Measurements from ENCODE around the gene ARHGEF28. TPM values are rescaled to one million over a fixed set of nuclear protein-coding genes. Genes with fewer than 3 reads are reported as not detected.

ARHGEF28 gene
- total RNA-seq, 1 donor from 2014 or later = 66.1 TPM

- H3K4me3 ChIP-seq (ENCODE audit: low read depth, low read length) = no peak overlapping the region
- no peaks in the 10 kb centered on the region for H3K36me3 ChIP-seq (ENCODE audit: control insufficient read depth, insufficient read depth, low read length)
- TF ChIP-seq CTCF (IDR thresholded peaks at IDR 0.05; ENCODE audit: insufficient read depth, low read length, poor library complexity, severe bottlenecking) = no peak
- H3K27me3 ChIP-seq (ENCODE audit: control insufficient read depth, insufficient read depth, low read length) = no peaks in the 10 kb centered on the region
- no peak for DNase-seq (ENCODE audit: low read depth)
Measured at GRCh38 chr5:73592551-73592950, 33.4 kb upstream of the ARHGEF28 start.

GRCh38 chr5:73596705-73597328 is 29.2 kb upstream of the ARHGEF28 start:
- H3K27me3 ChIP-seq (ENCODE audit: control insufficient read depth, insufficient read depth, low read length) = no peaks in the 10 kb centered on the region
- no peaks in the 10 kb centered on the region for H3K36me3 ChIP-seq (ENCODE audit: control insufficient read depth, insufficient read depth, low read length)
- H3K4me3 ChIP-seq (ENCODE audit: low read depth, low read length) = no peak overlapping the region
- DNase-seq (ENCODE audit: low read depth) = no peak
- peak; percentile 56 for TF ChIP-seq CTCF (IDR thresholded peaks at IDR 0.05; ENCODE audit: insufficient read depth, low read length, poor library complexity, severe bottlenecking)

- Histone ChIP-seq H3K36me3 (ENCODE audit: control insufficient read depth, insufficient read depth, low read length) (no peaks in the 10 kb centered on the region), H3K27me3 (ENCODE audit: control insufficient read depth, insufficient read depth, low read length) (no peaks in the 10 kb centered on the region), H3K4me3 (ENCODE audit: low read depth, low read length) (no peak overlapping the region)
- no peak for DNase-seq (ENCODE audit: low read depth)
- TF ChIP-seq CTCF (IDR thresholded peaks at IDR 0.05; ENCODE audit: insufficient read depth, low read length, poor library complexity, severe bottlenecking) = no peak
Measured at GRCh38 chr5:73599380-73599779, 26.6 kb upstream of the ARHGEF28 start.

GRCh38 chr5:73603998-73604397 is 22.0 kb upstream of the ARHGEF28 start:
- Histone ChIP-seq H3K36me3 (ENCODE audit: control insufficient read depth, insufficient read depth, low read length) (no peaks in the 10 kb centered on the region), H3K27me3 (ENCODE audit: control insufficient read depth, insufficient read depth, low read length) (no peaks in the 10 kb centered on the region), H3K4me3 (ENCODE audit: low read depth, low read length) (no peak overlapping the region)
- no peak for DNase-seq (ENCODE audit: low read depth)
- no peak for TF ChIP-seq CTCF (IDR thresholded peaks at IDR 0.05; ENCODE audit: insufficient read depth, low read length, poor library complexity, severe bottlenecking)

- no peak for DNase-seq (ENCODE audit: low read depth)
- no peak for TF ChIP-seq CTCF (IDR thresholded peaks at IDR 0.05; ENCODE audit: insufficient read depth, low read length, poor library complexity, severe bottlenecking)
- H3K4me3 ChIP-seq (ENCODE audit: low read depth, low read length) = no peak overlapping the region
Measured at GRCh38 chr5:73605223-73606087, 20.5 kb upstream of the ARHGEF28 start.

More at GRCh38 chr5:73605223-73606087, 20.5 kb upstream of the ARHGEF28 start:
- no peaks in the 10 kb centered on the region for H3K27me3 ChIP-seq (ENCODE audit: control insufficient read depth, insufficient read depth, low read length)
- H3K36me3 ChIP-seq (ENCODE audit: control insufficient read depth, insufficient read depth, low read length) = no peaks in the 10 kb centered on the region

Measured in kidney epithelial cell (primary cell).